ENCODE data around the gene CCDC122. TPM values are rescaled to one million over a fixed set of nuclear protein-coding genes. Genes with fewer than 3 reads are reported as not detected.
A peak's percentile ranks its signal among the peaks of the same experiment; 100 is the strongest.

CCDC122 gene
- total RNA-seq, 3 donors from 2014 or later (not counting 1 experiment from before 2014, with no cell fraction given), result 1.2 to 2.1 (median 1.6) TPM

DNA sequence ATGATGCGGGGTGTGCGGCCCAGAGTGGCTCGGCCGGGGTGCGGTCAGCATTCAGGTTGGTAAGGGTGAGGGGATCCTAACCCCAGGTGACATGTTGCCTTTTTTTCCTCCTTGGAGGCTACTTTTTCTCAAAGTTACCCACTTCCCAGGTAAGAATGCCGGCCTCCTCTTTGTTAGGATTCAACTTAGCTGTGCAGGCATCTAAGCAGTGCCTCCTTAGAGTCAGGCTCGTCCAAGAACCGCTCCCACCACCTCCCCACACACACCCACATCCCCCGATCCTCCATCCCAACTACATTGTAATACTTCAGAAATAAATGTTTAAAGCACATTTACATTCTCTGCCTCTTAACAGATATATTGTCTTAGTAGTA is 92.0 kb downstream of the CCDC122 start:
- DNase-seq (no peak), ATAC-seq (no peak)
- 23% methylated on average over 9 of the region's 9 CpGs for WGBS (ENCODE audit: insufficient coverage)
- intact Hi-C loops (cut with micrococcal nuclease), result no loop called here
- Histone ChIP-seq H3K4me1 (ENCODE audit: control insufficient read depth, insufficient read depth, low read length) (peaks cover 9% of the 10 kb centered on the region), H3K4me3 (ENCODE audit: low read length) (no peak overlapping the region), H3K27ac (ENCODE audit: low read length) (no peak overlapping the region), H3K9me3 (ENCODE audit: control insufficient read depth, insufficient read depth, low read length) (no peaks in the 10 kb centered on the region), H3K27me3 (ENCODE audit: control insufficient read depth, insufficient read depth, low read length) (peaks cover 13% of the 10 kb centered on the region), H3K36me3 (ENCODE audit: control insufficient read depth, insufficient read depth, low read length) (no peaks in the 10 kb centered on the region)
- H3K27me3 Mint-ChIP-seq (ENCODE audit: low read depth in 2 of 2), result peaks cover 25 to 44% of the 10 kb centered on the region in 2 donors
- H3K4me1 Mint-ChIP-seq, result peaks cover 0 to 5% of the 10 kb centered on the region in 2 donors
- no peak overlapping the region for H3K27ac Mint-ChIP-seq
- no peaks in the 10 kb centered on the region for H3K9me3 Mint-ChIP-seq
- TF ChIP-seq, protein P1, sequence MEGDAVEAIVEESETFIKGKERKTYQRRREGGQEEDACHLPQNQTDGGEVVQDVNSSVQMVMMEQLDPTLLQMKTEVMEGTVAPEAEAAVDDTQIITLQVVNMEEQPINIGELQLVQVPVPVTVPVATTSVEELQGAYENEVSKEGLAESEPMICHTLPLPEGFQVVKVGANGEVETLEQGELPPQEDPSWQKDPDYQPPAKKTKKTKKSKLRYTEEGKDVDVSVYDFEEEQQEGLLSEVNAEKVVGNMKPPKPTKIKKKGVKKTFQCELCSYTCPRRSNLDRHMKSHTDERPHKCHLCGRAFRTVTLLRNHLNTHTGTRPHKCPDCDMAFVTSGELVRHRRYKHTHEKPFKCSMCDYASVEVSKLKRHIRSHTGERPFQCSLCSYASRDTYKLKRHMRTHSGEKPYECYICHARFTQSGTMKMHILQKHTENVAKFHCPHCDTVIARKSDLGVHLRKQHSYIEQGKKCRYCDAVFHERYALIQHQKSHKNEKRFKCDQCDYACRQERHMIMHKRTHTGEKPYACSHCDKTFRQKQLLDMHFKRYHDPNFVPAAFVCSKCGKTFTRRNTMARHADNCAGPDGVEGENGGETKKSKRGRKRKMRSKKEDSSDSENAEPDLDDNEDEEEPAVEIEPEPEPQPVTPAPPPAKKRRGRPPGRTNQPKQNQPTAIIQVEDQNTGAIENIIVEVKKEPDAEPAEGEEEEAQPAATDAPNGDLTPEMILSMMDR (IDR thresholded peaks at IDR 0.05), result no peak
- no peaks in the 10 kb centered on the region for H3K36me3 Mint-ChIP-seq
- peak overlapping the region; percentile 68 for H3K4me3 Mint-ChIP-seq

DNA sequence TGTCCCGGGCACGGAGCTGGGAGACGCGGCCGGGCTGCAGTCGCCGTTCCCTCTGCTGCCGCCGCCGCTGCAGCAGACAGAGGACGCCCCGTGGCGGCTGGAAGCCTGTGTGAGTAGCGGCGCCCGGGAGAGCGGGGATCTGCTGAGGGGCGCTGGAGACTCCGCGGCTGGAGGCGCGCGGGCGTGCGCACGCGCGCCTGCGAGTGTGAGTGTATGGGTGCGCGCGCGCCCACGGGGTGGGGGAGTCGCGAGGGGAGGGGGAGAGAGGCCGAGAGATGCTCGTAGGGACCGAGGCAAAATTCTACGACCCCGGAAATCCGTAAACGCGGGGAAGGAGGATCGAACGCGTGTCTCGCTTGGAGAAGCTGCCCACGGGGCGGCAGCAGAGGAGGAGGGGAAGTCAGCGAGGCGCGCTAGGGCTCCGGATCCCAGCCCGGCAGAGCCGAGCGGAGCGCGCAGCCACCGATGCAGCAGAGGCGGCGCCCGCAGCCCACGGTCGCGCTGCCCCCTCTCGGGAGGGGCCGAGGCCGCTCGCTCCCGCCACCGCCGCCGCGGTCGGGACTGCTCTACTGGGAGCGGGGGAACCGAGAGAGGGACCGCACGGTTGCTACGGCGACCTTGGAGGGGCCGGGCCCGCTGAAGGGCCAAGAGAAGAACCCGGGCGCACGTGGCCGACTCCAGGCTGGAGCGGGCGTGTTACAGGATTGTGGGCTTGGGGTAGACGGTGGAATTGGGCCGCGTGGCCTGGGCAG is 92.6 kb downstream of the CCDC122 start, which contains the start of gene ENOX1:
ENOX1 (minus strand) TSS at position 207 of the 752 bp plus-strand sequence.
- intact Hi-C loops (cut with micrococcal nuclease), result no loop called here
- DNase-seq (peak in 1 of 2 donors; percentile 18), ATAC-seq (peak in 1 of 3 donors; percentile 43)
- Histone ChIP-seq H3K36me3 (ENCODE audit: control insufficient read depth, insufficient read depth, low read length) (no peaks in the 10 kb centered on the region), H3K9me3 (ENCODE audit: control insufficient read depth, insufficient read depth, low read length) (no peaks in the 10 kb centered on the region), H3K27ac (ENCODE audit: low read length) (no peak within 1 kb of the TSS), H3K4me1 (ENCODE audit: control insufficient read depth, insufficient read depth, low read length) (peaks cover 9% of the 10 kb centered on the region), H3K27me3 (ENCODE audit: control insufficient read depth, insufficient read depth, low read length) (peaks cover 13% of the 10 kb centered on the region), H3K4me3 (ENCODE audit: low read length) (no peak within 1 kb of the TSS)
- H3K4me3 Mint-ChIP-seq, result peak within 1 kb of the TSS; percentile 76
- H3K36me3 Mint-ChIP-seq, result no peaks in the 10 kb centered on the region
- H3K27me3 Mint-ChIP-seq (ENCODE audit: low read depth in 2 of 2), result peaks cover 25 to 38% of the 10 kb centered on the region in 2 donors
- TF ChIP-seq, protein P1 (IDR thresholded peaks at IDR 0.05), result no peak
- H3K9me3 Mint-ChIP-seq, result no peaks in the 10 kb centered on the region
- H3K4me1 Mint-ChIP-seq, result peaks cover 0 to 5% of the 10 kb centered on the region in 2 donors
- H3K27ac Mint-ChIP-seq, result no peak within 1 kb of the TSS
- WGBS (ENCODE audit: insufficient coverage), result under 1% methylated on average over 93 of the region's 93 CpGs

DNA sequence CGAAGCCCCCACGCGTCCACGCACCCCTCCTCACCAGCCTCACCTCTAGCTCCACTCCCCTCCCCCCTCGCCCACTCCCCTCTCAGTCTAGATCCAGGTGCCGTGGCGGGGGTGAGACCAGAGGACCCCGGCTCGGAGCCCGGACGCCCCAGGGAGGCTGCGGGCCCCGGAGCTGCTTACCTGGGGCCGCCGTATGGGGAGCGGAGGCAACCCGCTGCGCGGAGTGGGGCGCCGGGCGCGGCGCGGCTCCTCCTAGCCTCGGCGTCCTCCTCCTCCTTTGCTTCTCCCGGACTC is 93.1 kb downstream of the CCDC122 start:
- no peak for DNase-seq
- peaks cover 0 to 5% of the 10 kb centered on the region in 2 donors for H3K4me1 Mint-ChIP-seq
- Histone ChIP-seq H3K9me3 (ENCODE audit: control insufficient read depth, insufficient read depth, low read length) (no peaks in the 10 kb centered on the region), H3K36me3 (ENCODE audit: control insufficient read depth, insufficient read depth, low read length) (no peaks in the 10 kb centered on the region), H3K27ac (ENCODE audit: low read length) (no peak overlapping the region), H3K27me3 (ENCODE audit: control insufficient read depth, insufficient read depth, low read length) (peaks cover 13% of the 10 kb centered on the region), H3K4me3 (ENCODE audit: low read length) (no peak overlapping the region), H3K4me1 (ENCODE audit: control insufficient read depth, insufficient read depth, low read length) (peaks cover 9% of the 10 kb centered on the region)
- peak in 1 of 3 donors; percentile 13 for ATAC-seq
- no peaks in the 10 kb centered on the region for H3K9me3 Mint-ChIP-seq
- H3K36me3 Mint-ChIP-seq, result no peaks in the 10 kb centered on the region
- peaks cover 25 to 38% of the 10 kb centered on the region in 2 donors for H3K27me3 Mint-ChIP-seq (ENCODE audit: low read depth in 2 of 2)
- TF ChIP-seq, protein P1 (IDR thresholded peaks at IDR 0.05), result no peak
- no peak overlapping the region for H3K27ac Mint-ChIP-seq
- WGBS (ENCODE audit: insufficient coverage), result under 1% methylated on average over 28 of the region's 28 CpGs
- H3K4me3 Mint-ChIP-seq, result peak overlapping the region; percentile 50
- intact Hi-C loops (cut with micrococcal nuclease), result no loop called here

Other genes with a start within 250 kb of the CCDC122 start
- not detected for gene ENOX1, start 92.8 kb downstream of the CCDC122 start, total RNA-seq
- gene LACC1, start 164 bp upstream of the CCDC122 start, total RNA-seq, result 1 to 10 TPM; 1.1 to 4.3 (median 2.8) TPM

All from natural killer cell (primary cell).